Astrocyte (in vitro differentiated cells and primary cell): ENCODE results near the gene SPATA25. TPM values are rescaled to one million over a fixed set of nuclear protein-coding genes. Genes with fewer than 3 reads are reported as not detected.

Source experiments
- DNase-seq: peaks from one replicate; pipeline ENCODE4 v3.0.0-alpha.2; 2010; ENCODE audit warnings: low read depth
- FAIRE-seq: peaks from 2 replicates; lab custom pipeline; 2011; peaks lifted over from hg19 to GRCh38; lab: Jason Lieb, UNC
- H2AFZ ChIP-seq: 2 replicates; pipeline ENCODE4 v1.6.0; 2012; ENCODE audit warnings: low read depth, low read length, inconsistent platforms
- H3K27ac ChIP-seq: 2 replicates; pipeline ENCODE4 v1.5.1; 2011; ENCODE audit warnings: low read depth, low read length, inconsistent platforms
- H3K27me3 ChIP-seq: 2 replicates; pipeline ENCODE4 v1.6.0; 2011; ENCODE audit warnings: low read length, inconsistent platforms; ENCODE audit not compliant: insufficient read depth
- H3K36me3 ChIP-seq: 2 replicates; pipeline ENCODE4 v1.5.1; 2011; ENCODE audit warnings: low read length, inconsistent platforms; ENCODE audit not compliant: insufficient read depth
- H3K4me1 ChIP-seq: 2 replicates; pipeline ENCODE4 v1.5.1; 2011; ENCODE audit warnings: low read length, inconsistent platforms; ENCODE audit not compliant: insufficient read depth
- H3K4me2 ChIP-seq: 2 replicates; pipeline ENCODE4 v1.6.0; 2012; ENCODE audit warnings: low read length, inconsistent platforms
- H3K4me3 ChIP-seq: 2 replicates; pipeline ENCODE4 v1.5.1; 2011; ENCODE audit warnings: low read depth, mild to moderate bottlenecking, low read length, inconsistent platforms; ENCODE audit not compliant: insufficient read depth
- H3K79me2 ChIP-seq: 2 replicates; pipeline ENCODE4 v1.6.0; 2012; ENCODE audit warnings: mild to moderate bottlenecking, low read length, inconsistent platforms; ENCODE audit not compliant: insufficient read depth
- H3K9ac ChIP-seq: 2 replicates; pipeline ENCODE4 v1.6.0; 2012; ENCODE audit warnings: mild to moderate bottlenecking, low read length, inconsistent platforms
- H3K9me3 ChIP-seq: 2 replicates; pipeline ENCODE4 v1.5.1; 2012; ENCODE audit warnings: low read depth, mild to moderate bottlenecking, low read length, inconsistent platforms; ENCODE audit not compliant: insufficient read depth
- H4K20me1 ChIP-seq: 2 replicates; pipeline ENCODE4 v1.6.0; 2012; ENCODE audit warnings: low read length, inconsistent platforms; ENCODE audit not compliant: insufficient read depth
- H3K27ac Mint-ChIP-seq: one replicate; pipeline ENCODE4 v1.8.0; 2021; ENCODE audit warnings: mild to moderate bottlenecking, mixed read lengths; ENCODE audit not compliant: unreplicated experiment
- H3K27me3 Mint-ChIP-seq: one replicate; pipeline ENCODE4 v1.8.0; 2021; ENCODE audit warnings: low read depth, mixed read lengths; ENCODE audit not compliant: unreplicated experiment
- H3K36me3 Mint-ChIP-seq: one replicate; pipeline ENCODE4 v1.8.0; 2021; ENCODE audit warnings: low read depth, mixed read lengths; ENCODE audit not compliant: unreplicated experiment
- H3K4me1 Mint-ChIP-seq: one replicate; pipeline ENCODE4 v1.8.0; 2021; ENCODE audit warnings: low read depth, mixed read lengths; ENCODE audit not compliant: unreplicated experiment
- H3K4me3 Mint-ChIP-seq: one replicate; pipeline ENCODE4 v1.8.0; 2021; ENCODE audit warnings: mild to moderate bottlenecking, moderate library complexity, mixed read lengths; ENCODE audit not compliant: unreplicated experiment
- H3K9me3 Mint-ChIP-seq: one replicate; pipeline ENCODE4 v1.8.0; 2021; ENCODE audit warnings: mild to moderate bottlenecking, mixed read lengths; ENCODE audit not compliant: unreplicated experiment
- EZH2 ChIP-seq: IDR thresholded peaks from 2 replicates; pipeline ENCODE4 v1.6.1; 2012; ENCODE audit warnings: mild to moderate bottlenecking, low read length, inconsistent platforms; ENCODE audit not compliant: insufficient read depth
- total RNA-seq: library from RNA; stranded (reverse); gene quantifications from 2 replicates; pipeline ENCODE4 v1.2.1, GENCODE V29; 2021
- TF ChIP-seq, protein P1 (sequence below): IDR thresholded peaks from 2 replicates; pipeline ENCODE4 v1.5.1; 2011; ENCODE audit warnings: low read depth, mild to moderate bottlenecking, inconsistent platforms, low read length, moderate library complexity; ENCODE audit not compliant: insufficient read depth

Gene SPATA25
- total RNA-seq, 1 donor from 2014 or later: 1.7 TPM

DNA sequence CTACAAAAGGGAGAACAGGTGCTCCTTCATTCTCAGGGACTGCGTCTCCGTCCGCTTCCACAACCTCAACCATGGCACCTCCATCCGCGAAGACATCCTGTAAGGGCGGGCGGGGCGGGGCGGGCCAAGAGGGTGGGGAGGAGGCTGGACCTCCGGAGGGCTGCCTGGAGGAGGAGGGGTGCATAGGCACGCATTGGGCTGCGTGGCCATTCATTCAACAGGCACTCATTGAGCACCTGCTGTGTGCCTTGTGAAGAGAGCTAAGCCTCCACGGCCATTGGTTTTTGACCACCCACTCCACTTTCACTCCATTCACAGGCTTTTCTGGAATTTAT is 29.6 kb downstream of the SPATA25 start:
- no peak for TF ChIP-seq EZH2
- TF ChIP-seq, protein P1, sequence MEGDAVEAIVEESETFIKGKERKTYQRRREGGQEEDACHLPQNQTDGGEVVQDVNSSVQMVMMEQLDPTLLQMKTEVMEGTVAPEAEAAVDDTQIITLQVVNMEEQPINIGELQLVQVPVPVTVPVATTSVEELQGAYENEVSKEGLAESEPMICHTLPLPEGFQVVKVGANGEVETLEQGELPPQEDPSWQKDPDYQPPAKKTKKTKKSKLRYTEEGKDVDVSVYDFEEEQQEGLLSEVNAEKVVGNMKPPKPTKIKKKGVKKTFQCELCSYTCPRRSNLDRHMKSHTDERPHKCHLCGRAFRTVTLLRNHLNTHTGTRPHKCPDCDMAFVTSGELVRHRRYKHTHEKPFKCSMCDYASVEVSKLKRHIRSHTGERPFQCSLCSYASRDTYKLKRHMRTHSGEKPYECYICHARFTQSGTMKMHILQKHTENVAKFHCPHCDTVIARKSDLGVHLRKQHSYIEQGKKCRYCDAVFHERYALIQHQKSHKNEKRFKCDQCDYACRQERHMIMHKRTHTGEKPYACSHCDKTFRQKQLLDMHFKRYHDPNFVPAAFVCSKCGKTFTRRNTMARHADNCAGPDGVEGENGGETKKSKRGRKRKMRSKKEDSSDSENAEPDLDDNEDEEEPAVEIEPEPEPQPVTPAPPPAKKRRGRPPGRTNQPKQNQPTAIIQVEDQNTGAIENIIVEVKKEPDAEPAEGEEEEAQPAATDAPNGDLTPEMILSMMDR: no peak
- Histone ChIP-seq H3K4me2 (peak overlapping the region; percentile 94), H4K20me1 (peaks cover 10% of the 10 kb centered on the region), H3K27me3 (no peaks in the 10 kb centered on the region), H3K36me3 (no peaks in the 10 kb centered on the region), H3K27ac (no peak overlapping the region), H2AFZ (peak overlapping the region; percentile 76), H3K79me2 (peaks cover 26% of the 10 kb centered on the region), H3K9ac (peak overlapping the region; percentile 89), H3K4me1 (peaks cover 24% of the 10 kb centered on the region), H3K9me3 (no peaks in the 10 kb centered on the region), H3K4me3 (peak overlapping the region; percentile 90)
- FAIRE-seq: no peak
- Mint-ChIP-seq H3K9me3 (no peaks in the 10 kb centered on the region), H3K36me3 (peaks cover 10% of the 10 kb centered on the region), H3K4me3 (peak overlapping the region; percentile 96), H3K27ac (peak overlapping the region; percentile 79), H3K4me1 (peaks cover 13% of the 10 kb centered on the region), H3K27me3 (no peaks in the 10 kb centered on the region)
- no peak for DNase-seq

- Mint-ChIP-seq H3K4me3 (peak within 1 kb of the TSS; percentile 96), H3K36me3 (peaks cover 10% of the 10 kb centered on the region), H3K27ac (peak within 1 kb of the TSS; percentile 79), H3K9me3 (no peaks in the 10 kb centered on the region), H3K27me3 (no peaks in the 10 kb centered on the region), H3K4me1 (peaks cover 13% of the 10 kb centered on the region)
- DNase-seq (peak; percentile 100), FAIRE-seq (peak; percentile 60)
- H3K27ac ChIP-seq: peak within 1 kb of the TSS; percentile 58
- H3K36me3 ChIP-seq: no peaks in the 10 kb centered on the region
- peaks cover 10% of the 10 kb centered on the region for H4K20me1 ChIP-seq
- H3K9ac ChIP-seq: peak within 1 kb of the TSS; percentile 89
- no peaks in the 10 kb centered on the region for H3K27me3 ChIP-seq
- no peaks in the 10 kb centered on the region for H3K9me3 ChIP-seq
- no peak for TF ChIP-seq EZH2
- TF ChIP-seq, protein P1: no peak
- peaks cover 24% of the 10 kb centered on the region for H3K4me1 ChIP-seq
- H3K79me2 ChIP-seq: peaks cover 26% of the 10 kb centered on the region
- H3K4me3 ChIP-seq: peak within 1 kb of the TSS; percentile 90
- peak within 1 kb of the TSS; percentile 83 for H2AFZ ChIP-seq
- peak within 1 kb of the TSS; percentile 94 for H3K4me2 ChIP-seq
These were observed 30.1 kb downstream of the SPATA25 start, which contains the start of the genes ACOT8 and ZSWIM3 for GRCh38 chr20:45857114-45857881. Gene ACOT8, minus strand, starts transcription at chr20:45857392. Its CDS starts 77 bp downstream, at chr20:45857315. Gene ZSWIM3, plus strand, starts transcription at chr20:45857614. Its CDS starts 212 bp downstream, at chr20:45857826.

- Histone ChIP-seq H3K4me3 (no peak overlapping the region), H3K79me2 (peaks cover 26% of the 10 kb centered on the region), H3K9ac (no peak overlapping the region), H3K27ac (no peak overlapping the region), H3K9me3 (no peaks in the 10 kb centered on the region), H3K36me3 (no peaks in the 10 kb centered on the region), H3K27me3 (no peaks in the 10 kb centered on the region), H3K4me2 (no peak overlapping the region), H3K4me1 (peaks cover 18% of the 10 kb centered on the region), H2AFZ (no peak overlapping the region), H4K20me1 (peaks cover 12% of the 10 kb centered on the region)
- Mint-ChIP-seq H3K4me3 (no peak overlapping the region), H3K9me3 (no peaks in the 10 kb centered on the region), H3K4me1 (no peaks in the 10 kb centered on the region), H3K27me3 (no peaks in the 10 kb centered on the region), H3K36me3 (peaks cover 15% of the 10 kb centered on the region), H3K27ac (no peak overlapping the region)
- DNase-seq: no peak
- no peak for FAIRE-seq
- no peak for TF ChIP-seq EZH2
- TF ChIP-seq, protein P1: no peak
These were observed 33.9 kb downstream of the SPATA25 start for GRCh38 chr20:45853484-45853883.
